OCI-M2 (cell line): ENCODE results near the gene NFILZ.
A peak's percentile ranks its signal among the peaks of the same experiment; 100 is the strongest.

ENCODE experiments used
- DNase-seq: peaks from one replicate; lab custom pipeline; 2025; ENCODE audit not compliant: unreplicated experiment; lab: John Stamatoyannopoulos, UW

Gene NFILZ

GRCh38 chr19:8629996-8630683 is at the start of gene NFILZ:
TSS of gene NFILZ (plus strand) at chr19:8630633. CDS start at chr19:8676766, 46,133 bp downstream.
- no peak for DNase-seq

DNA sequence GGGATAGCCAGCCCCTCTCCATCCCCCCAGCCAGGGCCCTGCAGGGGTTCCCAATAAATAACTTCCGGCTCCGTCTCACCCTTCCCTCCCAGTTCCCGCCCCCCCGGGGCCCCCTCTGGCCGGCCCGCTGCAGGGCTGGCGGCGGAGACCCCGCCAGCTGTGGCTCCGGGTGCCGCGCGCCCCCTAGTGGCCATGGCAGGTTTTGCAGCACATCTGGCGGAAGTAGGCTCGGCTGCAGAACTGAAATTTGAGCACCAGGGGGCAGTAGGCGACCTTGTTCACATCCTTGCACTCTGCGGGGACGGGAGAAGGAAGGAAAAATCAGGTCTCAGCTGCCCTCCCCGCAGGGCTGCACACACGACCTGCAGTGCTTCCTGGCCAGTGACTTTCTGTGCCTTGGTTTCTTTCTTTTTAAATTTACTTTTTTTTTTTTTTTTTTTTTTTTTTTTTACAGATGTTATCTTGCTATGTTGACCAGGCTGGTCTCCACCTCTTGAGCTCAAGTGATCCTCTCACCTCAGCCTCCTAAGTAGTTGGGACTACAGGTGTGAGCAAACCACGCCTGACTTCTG is 49.6 kb upstream of the NFILZ start:
- DNase-seq = peak; percentile 26

DNA sequence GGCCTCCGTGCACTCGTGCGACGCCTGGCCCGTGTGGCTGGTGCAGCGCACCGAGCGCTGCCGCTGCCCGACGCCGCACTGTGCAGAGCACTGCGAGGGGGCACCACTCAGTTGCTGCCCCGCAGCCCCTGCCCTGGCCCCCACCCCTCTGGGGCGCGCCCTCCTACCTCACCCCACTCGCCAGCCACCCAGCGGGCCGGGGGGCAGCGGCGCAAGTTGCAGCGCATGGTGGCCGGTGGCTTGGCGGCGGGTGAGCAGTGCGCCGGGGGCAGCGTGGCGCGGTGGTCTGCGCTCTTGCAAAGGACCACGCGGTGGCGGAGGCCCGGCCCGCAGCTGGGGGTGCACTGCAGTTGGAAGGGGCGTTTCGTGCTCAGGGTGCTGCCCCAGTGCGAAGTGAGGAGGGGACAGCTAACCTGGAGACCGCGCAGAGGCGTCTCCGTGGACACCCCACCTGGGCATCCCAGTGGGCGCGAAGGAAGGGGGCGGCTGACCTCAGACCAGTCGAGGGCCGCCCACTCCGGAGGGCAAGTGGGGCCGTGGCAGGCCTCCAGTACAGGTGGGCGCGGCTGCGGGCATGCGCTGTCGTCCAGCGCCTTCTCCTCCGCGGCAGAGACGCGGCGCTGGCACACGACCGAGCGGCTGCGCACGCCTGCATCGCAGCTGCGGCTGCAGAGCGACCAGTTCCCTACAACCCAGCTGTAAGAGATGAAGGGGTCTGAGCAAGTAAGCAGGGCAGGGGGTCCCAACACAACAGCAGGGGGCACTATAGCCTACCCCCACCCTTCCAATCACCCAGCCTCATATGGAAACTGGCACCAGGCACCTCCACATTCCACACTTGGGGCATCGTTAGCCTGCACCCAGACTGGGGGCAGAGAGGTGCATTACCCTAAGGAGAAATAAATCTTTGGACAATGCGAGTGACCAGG is 45.2 kb upstream of the NFILZ start:
- no peak for DNase-seq

- DNase-seq = no peak
These were observed 44.3 kb upstream of the NFILZ start for GRCh38 chr19:8585894-8586750.

GRCh38 chr19:8589177-8589714 is 41.2 kb upstream of the NFILZ start:
- DNase-seq = no peak

GRCh38 chr19:8592231-8593009 is 38.0 kb upstream of the NFILZ start:
- DNase-seq = peak; percentile 88

DNA sequence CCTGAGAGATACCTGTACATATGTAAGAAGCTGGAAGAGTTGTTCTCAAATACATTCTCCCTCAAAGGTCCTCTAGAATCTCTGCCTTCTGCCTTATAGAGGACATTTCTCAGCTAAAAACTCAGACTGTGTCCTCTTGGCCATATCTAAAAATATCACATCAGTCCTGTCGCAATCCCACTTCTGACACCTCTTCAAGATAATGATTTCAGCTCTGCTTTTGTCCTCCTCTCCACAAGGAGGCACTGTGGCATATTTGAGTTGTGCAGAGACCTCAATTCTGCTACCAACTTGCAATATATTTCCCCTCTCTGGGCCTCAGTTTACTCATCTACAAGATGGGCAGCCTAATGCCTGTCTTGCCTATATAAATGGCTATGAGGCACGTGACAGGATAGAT is 36.5 kb upstream of the NFILZ start:
- no peak for DNase-seq

- no peak for DNase-seq
These were observed 34.8 kb upstream of the NFILZ start for GRCh38 chr19:8595651-8596050.

GRCh38 chr19:8596168-8596567 is 34.3 kb upstream of the NFILZ start:
- no peak for DNase-seq

- DNase-seq = no peak
These were observed 30.4 kb upstream of the NFILZ start for GRCh38 chr19:8600064-8600463.

DNA sequence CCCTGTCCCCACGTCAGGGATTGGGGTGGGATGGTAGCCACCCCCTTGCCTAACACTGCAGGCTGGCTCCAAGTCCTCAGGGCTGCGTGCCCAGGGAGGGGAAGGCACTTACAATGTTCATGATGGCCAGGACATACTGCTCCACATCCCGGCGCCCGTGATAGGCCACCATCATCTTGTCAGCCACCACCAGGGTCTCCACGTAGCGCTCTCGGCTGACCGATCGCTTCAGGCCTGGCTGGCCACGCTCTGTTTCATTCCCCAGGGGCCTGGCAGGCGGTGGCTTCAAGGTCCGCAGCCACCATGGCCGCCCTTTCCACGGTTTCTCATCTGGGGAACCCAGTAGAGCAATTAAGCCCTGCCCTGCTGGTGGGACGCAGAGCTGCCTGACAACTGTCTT is 29.6 kb upstream of the NFILZ start:
- DNase-seq = no peak

GRCh38 chr19:8601796-8602195 is 28.6 kb upstream of the NFILZ start:
- no peak for DNase-seq

DNA sequence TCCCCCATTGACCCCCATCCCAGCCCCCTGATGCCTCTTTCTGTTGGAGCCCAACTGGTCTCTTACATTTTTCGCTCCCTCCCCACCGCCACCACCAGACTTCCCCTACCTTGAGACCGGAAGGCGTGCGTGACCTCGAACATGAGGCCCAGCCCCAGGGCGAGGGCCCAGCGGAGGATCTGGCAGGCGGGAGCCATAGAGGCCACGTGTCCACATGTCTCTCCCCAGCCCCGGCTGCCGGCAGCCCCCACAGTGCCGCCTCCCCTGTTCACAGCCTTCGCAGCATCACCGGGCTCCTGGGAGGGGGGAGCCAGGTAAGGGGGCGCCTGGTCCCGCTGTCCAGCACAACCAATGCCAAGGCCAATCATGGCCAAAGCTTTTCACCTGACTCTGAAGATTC is 24.9 kb upstream of the NFILZ start:
- DNase-seq = no peak

DNA sequence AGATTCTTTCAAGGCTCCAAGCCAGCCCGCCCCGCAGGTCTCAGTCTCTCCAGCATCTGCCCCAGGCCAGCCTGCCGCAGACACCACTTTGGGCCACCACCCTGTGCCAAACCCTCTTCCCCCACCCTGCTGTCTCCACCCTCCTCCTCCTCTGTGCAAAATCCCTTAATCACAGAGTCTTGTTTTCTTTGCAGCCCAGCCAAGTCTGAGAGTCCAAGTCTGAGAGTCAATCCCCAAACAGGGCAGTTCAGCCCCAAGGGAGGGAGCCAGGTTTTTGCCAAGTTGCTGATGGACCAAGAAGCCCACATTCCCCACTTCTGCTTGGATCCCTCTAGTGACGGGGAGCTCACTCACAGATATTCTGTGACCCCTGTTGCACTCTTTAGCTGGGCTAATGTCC is 23.0 kb upstream of the NFILZ start:
- no peak for DNase-seq

DNA sequence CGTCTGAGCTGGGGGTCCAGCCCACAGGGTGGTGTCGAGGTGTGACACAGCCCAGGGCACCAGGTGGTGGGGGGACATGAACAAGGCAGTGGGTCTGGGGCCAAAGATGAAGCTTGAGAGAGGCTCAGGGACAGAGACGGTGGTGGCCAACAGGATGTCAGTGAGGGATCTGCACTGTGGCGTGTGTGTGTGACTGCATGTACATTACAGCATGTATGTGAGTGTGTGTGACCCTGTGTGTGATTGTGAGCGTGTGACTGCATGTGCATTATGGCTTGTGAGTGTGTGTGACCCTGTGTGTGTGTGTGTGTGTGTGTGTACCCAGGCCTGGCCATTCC is 21.5 kb upstream of the NFILZ start:
- no peak for DNase-seq

DNA sequence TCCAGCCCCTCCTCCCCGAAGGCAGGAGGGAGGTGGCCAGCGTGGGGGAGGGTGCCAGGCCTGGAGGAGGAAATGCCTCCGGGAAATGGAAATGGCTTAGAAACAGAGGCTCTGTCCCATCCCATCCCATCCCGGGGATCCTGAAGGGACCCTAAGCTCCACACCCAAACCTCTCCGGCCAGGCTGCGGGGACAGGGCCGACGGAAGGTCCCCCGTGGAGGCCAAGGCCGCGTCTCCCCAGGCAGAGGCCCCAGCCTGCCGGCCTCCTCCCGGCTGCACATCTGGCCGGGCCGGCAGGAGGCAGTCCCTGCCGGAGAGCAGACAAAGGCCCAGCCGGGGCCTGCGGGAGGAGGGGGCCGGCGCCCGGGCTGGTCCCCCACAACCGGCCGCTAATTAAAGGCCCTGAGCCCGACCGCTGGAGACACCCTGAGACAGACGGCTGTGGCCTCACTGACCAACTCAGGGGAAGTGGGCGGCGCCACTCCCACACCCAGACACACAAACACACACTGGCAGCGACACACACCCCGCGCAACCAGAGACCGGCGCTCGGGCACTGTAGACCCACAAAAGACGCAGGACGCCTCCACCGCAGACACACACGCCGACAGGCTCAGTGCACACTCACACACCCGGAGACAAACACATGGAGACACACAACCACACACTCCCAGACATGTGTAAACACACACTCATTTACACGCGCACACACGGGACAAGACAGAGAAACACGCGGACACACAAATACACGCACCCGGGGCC is 21.0 kb upstream of the NFILZ start:
- no peak for DNase-seq

- no peak for DNase-seq
These were observed 20.1 kb upstream of the NFILZ start, which contains the start of gene ADAMTS10 for GRCh38 chr19:8610041-8610935. TSS of gene ADAMTS10 (minus strand) at chr19:8610715. CDS start at chr19:8605710, 5,005 bp downstream.

DNA sequence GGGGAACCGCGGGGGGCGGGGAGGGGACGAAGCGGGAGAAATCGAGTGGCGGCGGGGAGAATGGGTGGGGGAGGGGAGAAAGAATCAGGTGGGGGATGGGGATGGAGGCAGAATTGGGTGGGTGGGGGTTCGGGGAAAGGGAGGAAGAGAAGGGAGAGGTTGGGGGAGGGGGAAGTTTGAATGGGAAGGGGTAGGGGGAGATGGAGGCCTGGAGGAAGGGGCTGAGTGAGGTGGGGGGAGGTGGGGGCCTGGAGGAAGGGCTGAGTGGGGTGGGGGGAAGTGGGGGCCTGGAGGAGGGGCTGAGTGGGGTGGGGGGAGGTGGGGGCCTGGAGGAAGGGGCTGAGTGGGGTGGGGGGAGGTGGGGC is 19.5 kb upstream of the NFILZ start:
- DNase-seq = no peak
